Measurements from ENCODE around the gene CALN1. TPM values are rescaled to one million over a fixed set of nuclear protein-coding genes. Genes with fewer than 3 reads are reported as not detected.

The CALN1 gene
- total and polyA plus RNA-seq, 2 of the 8 experiments (the other 6 are each of a cell fraction or from before 2014, with no cell fraction given), result 6.4 to 15.2 TPM

DNA sequence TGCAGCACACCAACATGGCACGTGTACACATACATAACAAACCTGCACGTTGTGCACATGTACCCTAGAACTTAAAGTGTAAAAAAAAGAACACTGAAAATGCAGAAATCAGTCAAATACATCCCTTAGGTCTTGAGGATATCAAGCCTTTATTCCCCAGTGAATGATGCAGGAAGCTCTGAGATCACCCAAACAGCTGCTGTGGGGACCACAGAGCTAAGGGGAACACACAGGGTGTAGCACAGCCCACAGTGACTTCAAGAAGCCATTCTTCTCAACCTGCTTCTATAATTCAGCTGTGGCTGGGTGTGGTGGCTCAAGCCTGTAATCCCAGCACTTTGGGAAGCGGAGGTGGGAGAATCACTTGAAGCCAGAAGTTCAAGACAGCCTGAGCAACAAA lies 314.9 kb downstream of the CALN1 start:
- ChIA-PET POLR2A (ENCODE audit: partially characterized antibody) (no interaction called here), CTCF (ENCODE audit: partially characterized antibody) (interaction anchor here (0.7 kb wide), 1 partner anchor 15 kb away, joined by 3 read pairs; no protein-coding TSS in a partner anchor)
- FAIRE-seq, result no peak

More for the DNA sequence above, 314.9 kb downstream of the CALN1 start:
- H2BK12ac ChIP-seq (ENCODE audit: low read depth, low read length), result no peak overlapping the region
- no peak overlapping the region for H3K14ac ChIP-seq (ENCODE audit: insufficient read length)
- H3K9ac ChIP-seq (replicated peaks in 1 of 4; ENCODE audit: extremely low read depth in 1 of 4, low read depth in 3 of 4, low read length in 3 of 4), result no peak overlapping the region
- H3K27me3 ChIP-seq (replicated peaks in 1 of 4; ENCODE audit: control insufficient read depth in 3 of 4, extremely low read depth in 1 of 4, insufficient read depth in 3 of 4, low read length in 3 of 4), result no peaks in the 10 kb centered on the region
- H3K79me1 ChIP-seq (ENCODE audit: low read depth, low read length), result no peaks in the 10 kb centered on the region; the same call in 1 of the 2 replicates
- WGBS, 2 experiments (ENCODE audit: extremely low coverage in 1 of 2, insufficient coverage in 1 of 2, insufficient read length in 1 of 2, insufficient replicate concordance in 2 of 2, low coverage in 1 of 2, low lambda C conversion rate in 2 of 2, missing lambda C conversion rate in 1 of 2), result 95% methylated on average over 3 of the region's 3 CpGs; no CpG with 5 or more reads in 1 of the 2 experiments
- no peaks in the 10 kb centered on the region for H3K4me1 ChIP-seq (replicated peaks in 1 of 4; ENCODE audit: control insufficient read depth in 3 of 4, insufficient read depth in 4 of 4, low read length in 3 of 4)
- H3K27ac ChIP-seq (ENCODE audit: low read depth, low read length), result no peak overlapping the region
- no peak overlapping the region for H3K4ac ChIP-seq (replicated peaks; ENCODE audit: insufficient read length, low read depth, low read length)
- no peak overlapping the region for H3K56ac ChIP-seq (replicated peaks; ENCODE audit: insufficient read length, low read depth, low read length)
- no peak overlapping the region for H2AFZ ChIP-seq (ENCODE audit: low read length)
- no peak overlapping the region for H2AK5ac ChIP-seq (ENCODE audit: low read depth, low read length)
- H3K4me3 ChIP-seq (ENCODE audit: extremely low read depth in 1 of 4, insufficient read depth in 2 of 4, low read depth in 3 of 4, low read length in 4 of 4), result no peak overlapping the region
- H2BK20ac ChIP-seq (ENCODE audit: low read length), result no peak overlapping the region
- no peaks in the 10 kb centered on the region for H4K20me1 ChIP-seq (replicated peaks in 1 of 2; ENCODE audit: control insufficient read depth in 1 of 2, insufficient read depth in 2 of 2, low read length in 2 of 2)
- H4K91ac ChIP-seq (replicated peaks; ENCODE audit: insufficient read length, low read length), result no peak overlapping the region
- H3K9me3 ChIP-seq (ENCODE audit: insufficient read depth in 2 of 2, low read depth in 1 of 2, low read length in 1 of 2), result no peaks in the 10 kb centered on the region
- H3K36me3 ChIP-seq (ENCODE audit: control insufficient read depth in 2 of 4, insufficient read depth in 4 of 4, low read length in 3 of 4), result no peaks in the 10 kb centered on the region
- H2BK15ac ChIP-seq (ENCODE audit: low read length), result no peak overlapping the region
- no peak overlapping the region for H2BK120ac ChIP-seq (replicated peaks; ENCODE audit: low read depth, low read length)
- no peak overlapping the region for H4K5ac ChIP-seq (ENCODE audit: insufficient read length, low read depth, low read length)
- H3K23me2 ChIP-seq (ENCODE audit: low read depth, low read length), result no peaks in the 10 kb centered on the region
- no peak for DNase-seq (ENCODE audit: low read depth in 1 of 2, low spot score in 2 of 2)
- H4K8ac ChIP-seq (ENCODE audit: extremely low read depth, insufficient read depth, low read length), result no peak overlapping the region
- H3K18ac ChIP-seq (ENCODE audit: extremely low read depth, low read length), result no peak overlapping the region
- H3K23ac ChIP-seq (ENCODE audit: insufficient read length), result no peak overlapping the region
- H3K79me2 ChIP-seq (ENCODE audit: control insufficient read depth in 1 of 2, insufficient read depth in 2 of 2, low read length in 2 of 2), result no peaks in the 10 kb centered on the region
- no peak overlapping the region for H3K4me2 ChIP-seq (ENCODE audit: insufficient read depth in 1 of 2, low read depth in 2 of 2, low read length in 2 of 2)
- no peak overlapping the region for H2BK5ac ChIP-seq (ENCODE audit: low read depth, low read length)

All from H1 (cell line).